ENCODE measurements around the gene BMP6.

Gene BMP6

DNA sequence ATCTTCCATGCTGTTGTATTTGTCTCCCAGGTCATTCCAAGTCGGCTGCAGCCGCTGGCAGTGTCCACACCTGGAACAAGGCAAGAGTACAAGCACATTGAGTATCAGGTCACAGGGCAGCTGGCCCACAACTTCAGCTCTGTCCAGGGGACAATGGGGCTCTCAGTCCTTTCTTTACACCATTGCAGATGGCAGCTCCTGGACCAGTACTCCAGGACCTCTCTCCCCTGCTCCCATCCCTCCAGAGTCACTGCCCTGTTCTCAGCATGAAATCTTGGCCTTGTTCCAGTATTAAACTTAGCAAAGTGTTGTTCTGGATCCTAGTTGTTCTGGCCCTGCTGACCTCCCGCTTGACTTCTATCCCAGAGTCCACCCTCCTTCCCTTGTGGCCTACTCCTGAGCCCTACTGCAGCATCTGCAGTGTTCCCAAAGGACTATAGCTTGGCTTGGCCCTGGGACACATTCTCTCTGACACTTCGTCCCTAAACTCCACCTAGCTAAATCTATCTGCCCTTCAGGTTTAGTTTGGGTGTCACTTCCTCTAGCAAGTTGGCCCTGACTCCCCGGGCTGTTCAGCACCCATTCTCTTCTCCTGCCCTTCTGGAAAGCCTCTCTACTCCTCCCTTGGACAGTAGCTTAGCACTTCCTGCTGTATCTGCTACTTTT is 178.9 kb downstream of the BMP6 start:
- Histone ChIP-seq H3K4me1 (ENCODE audit: control insufficient read depth in 1 of 2, insufficient read depth in 2 of 2, low read length in 2 of 2) (peaks cover 33 to 54% of the 10 kb centered on the region in 2 donors), H3K9ac (ENCODE audit: low read depth in 1 of 2, low read length in 2 of 2) (no peak overlapping the region), H3K4me3 (ENCODE audit: low read depth in 1 of 2, low read length in 2 of 2) (no peak overlapping the region), H3K27ac (ENCODE audit: low read depth, low read length) (no peak overlapping the region), H3K27me3 (ENCODE audit: control insufficient read depth in 1 of 2, insufficient read depth in 2 of 2, low read length in 2 of 2) (no peaks in the 10 kb centered on the region), H3K9me3 (ENCODE audit: control insufficient read depth in 1 of 2, low read length in 2 of 2) (no peaks in the 10 kb centered on the region), H3K36me3 (ENCODE audit: control insufficient read depth in 1 of 2, insufficient read depth in 2 of 2, low read length in 2 of 2) (peaks cover 41 to 46% of the 10 kb centered on the region in 2 donors)

DNA sequence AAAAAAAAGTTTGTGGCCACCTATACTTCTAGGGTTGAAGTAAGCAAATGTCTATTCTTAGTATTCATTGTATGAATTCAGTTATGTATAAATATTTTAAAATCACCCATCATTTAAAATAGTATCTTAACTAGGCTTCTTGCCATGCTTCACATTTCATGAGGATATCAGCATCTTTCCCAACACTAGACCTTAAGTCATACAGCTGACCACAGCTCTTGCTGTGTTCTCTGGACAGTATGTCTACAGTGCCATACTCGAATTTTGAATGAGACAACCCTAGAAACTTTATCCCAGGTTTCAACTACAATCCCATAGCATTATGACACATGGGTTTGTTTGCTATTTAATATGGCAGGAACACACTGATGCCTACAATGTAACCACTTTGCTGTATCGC is 179.5 kb downstream of the BMP6 start:
- H3K36me3 ChIP-seq (ENCODE audit: control insufficient read depth in 1 of 2, insufficient read depth in 2 of 2, low read length in 2 of 2), result peaks cover 35 to 40% of the 10 kb centered on the region in 2 donors
- no peak overlapping the region for H3K9ac ChIP-seq (ENCODE audit: low read depth in 1 of 2, low read length in 2 of 2)
- no peaks in the 10 kb centered on the region for H3K27me3 ChIP-seq (ENCODE audit: control insufficient read depth in 1 of 2, insufficient read depth in 2 of 2, low read length in 2 of 2)
- no peak overlapping the region for H3K27ac ChIP-seq (ENCODE audit: low read depth, low read length)
- no peaks in the 10 kb centered on the region for H3K9me3 ChIP-seq (ENCODE audit: control insufficient read depth in 1 of 2, low read length in 2 of 2)
- H3K4me3 ChIP-seq (ENCODE audit: low read depth in 1 of 2, low read length in 2 of 2), result no peak overlapping the region
- peaks cover 31 to 48% of the 10 kb centered on the region in 2 donors for H3K4me1 ChIP-seq (ENCODE audit: control insufficient read depth in 1 of 2, insufficient read depth in 2 of 2, low read length in 2 of 2)

DNA sequence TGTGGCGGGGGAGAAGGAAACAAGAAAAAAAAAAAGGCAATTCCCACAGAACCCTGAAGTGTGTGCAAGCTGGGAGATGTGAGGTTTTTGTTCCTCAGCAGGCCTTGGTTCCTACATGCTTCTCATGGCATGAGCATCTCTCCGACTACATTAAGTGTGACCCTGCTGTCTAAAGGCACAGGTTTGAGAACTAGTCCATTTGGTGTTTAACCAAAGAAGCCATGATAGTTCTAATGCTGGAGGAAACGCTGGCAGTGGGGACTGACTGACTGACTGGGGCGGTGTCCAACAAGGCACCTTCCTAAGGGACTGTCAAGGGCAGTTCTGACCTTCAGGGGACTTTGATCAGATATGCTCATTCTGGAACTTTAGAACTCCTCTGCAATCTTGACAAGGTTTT is 180.8 kb downstream of the BMP6 start:
- Histone ChIP-seq H3K4me1 (ENCODE audit: control insufficient read depth in 1 of 2, insufficient read depth in 2 of 2, low read length in 2 of 2) (peaks cover 27 to 41% of the 10 kb centered on the region in 2 donors), H3K9ac (ENCODE audit: low read depth in 1 of 2, low read length in 2 of 2) (peak overlapping the region in 1 of 2 donors; percentile 15), H3K27ac (ENCODE audit: low read depth, low read length) (no peak overlapping the region), H3K9me3 (ENCODE audit: control insufficient read depth in 1 of 2, low read length in 2 of 2) (no peaks in the 10 kb centered on the region), H3K4me3 (ENCODE audit: low read depth in 1 of 2, low read length in 2 of 2) (no peak overlapping the region), H3K36me3 (ENCODE audit: control insufficient read depth in 1 of 2, insufficient read depth in 2 of 2, low read length in 2 of 2) (peaks cover 32 to 33% of the 10 kb centered on the region in 2 donors), H3K27me3 (ENCODE audit: control insufficient read depth in 1 of 2, insufficient read depth in 2 of 2, low read length in 2 of 2) (no peaks in the 10 kb centered on the region)

DNA sequence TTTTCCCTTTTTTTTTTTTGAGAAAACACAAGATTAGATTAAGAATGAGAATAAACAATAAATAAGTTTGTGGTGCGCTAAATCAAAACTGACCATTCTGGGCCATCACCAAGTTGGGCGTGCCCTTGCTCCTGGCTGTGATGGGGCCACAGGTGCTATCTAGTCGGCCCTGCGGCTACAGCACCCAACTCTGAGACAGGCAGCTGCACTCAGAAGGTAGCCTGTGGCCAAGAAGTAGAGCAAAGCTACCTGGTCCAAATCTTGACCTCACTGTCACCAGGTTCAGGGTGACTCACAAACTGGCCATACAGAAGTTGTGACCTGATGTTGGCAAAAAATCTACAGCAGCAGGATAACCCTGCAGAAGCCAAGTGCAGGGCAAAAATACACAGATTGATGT is 181.3 kb downstream of the BMP6 start:
- H3K27ac ChIP-seq (ENCODE audit: low read depth, low read length), result peak overlapping the region; percentile 52
- peak overlapping the region in 1 of 2 donors; percentile 51 for H3K4me3 ChIP-seq (ENCODE audit: low read depth in 1 of 2, low read length in 2 of 2)
- H3K36me3 ChIP-seq (ENCODE audit: control insufficient read depth in 1 of 2, insufficient read depth in 2 of 2, low read length in 2 of 2), result peaks cover 28 to 29% of the 10 kb centered on the region in 2 donors
- H3K9me3 ChIP-seq (ENCODE audit: control insufficient read depth in 1 of 2, low read length in 2 of 2), result no peaks in the 10 kb centered on the region
- H3K9ac ChIP-seq (ENCODE audit: low read depth in 1 of 2, low read length in 2 of 2), result peak overlapping the region in 1 of 2 donors; percentile 47
- no peaks in the 10 kb centered on the region for H3K27me3 ChIP-seq (ENCODE audit: control insufficient read depth in 1 of 2, insufficient read depth in 2 of 2, low read length in 2 of 2)
- H3K4me1 ChIP-seq (ENCODE audit: control insufficient read depth in 1 of 2, insufficient read depth in 2 of 2, low read length in 2 of 2), result peaks cover 23 to 37% of the 10 kb centered on the region in 2 donors

DNA sequence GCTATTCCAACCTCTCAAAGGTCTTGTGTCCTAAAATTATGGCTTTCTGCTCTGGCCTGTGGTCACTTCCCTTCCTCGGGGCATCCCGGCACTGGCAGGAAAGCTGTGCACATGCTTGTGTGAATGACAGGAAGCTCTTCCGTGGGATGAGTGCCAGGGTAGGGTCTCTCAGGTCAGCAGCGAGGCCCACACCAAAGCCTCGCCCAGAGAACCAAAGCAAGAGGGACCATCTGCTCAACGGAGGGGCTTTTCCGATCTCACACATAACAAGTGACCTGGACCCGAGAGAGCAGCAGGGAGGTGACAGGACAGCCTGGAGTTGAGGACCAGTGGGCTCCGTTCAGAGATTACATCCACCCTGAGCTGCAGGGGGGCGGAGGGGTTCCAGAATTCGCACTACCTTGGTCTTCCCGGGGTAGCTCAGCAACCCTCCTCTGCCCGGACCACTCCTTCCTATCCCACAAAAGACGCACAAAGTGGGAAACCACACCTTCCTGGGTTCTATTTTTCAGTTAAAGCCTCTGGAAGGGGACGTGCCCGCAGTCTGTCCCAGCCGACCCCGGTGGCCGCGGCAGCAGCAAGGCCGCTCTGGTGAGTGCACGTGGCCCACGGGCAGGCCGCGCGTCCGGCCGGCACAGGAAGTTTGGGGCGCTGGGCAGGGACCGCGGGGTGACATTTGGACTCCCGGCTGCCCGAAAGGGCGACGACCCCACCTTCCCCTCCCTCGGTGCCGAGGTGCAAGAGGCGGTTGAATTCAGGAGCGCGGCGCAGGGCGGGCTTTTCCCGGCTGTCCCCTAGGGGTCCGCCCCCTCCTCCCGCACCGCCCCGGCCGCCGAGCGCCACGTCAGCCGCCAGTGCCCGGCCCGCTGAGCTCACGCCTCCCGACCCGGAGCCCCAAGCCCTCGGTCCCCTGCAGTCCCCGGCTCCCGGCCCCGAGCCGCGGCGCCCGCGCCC is 183.7 kb downstream of the BMP6 start:
- peak overlapping the region; percentile 78 to 89 for H3K4me3 ChIP-seq (ENCODE audit: low read depth in 1 of 2, low read length in 2 of 2)
- H3K36me3 ChIP-seq (ENCODE audit: control insufficient read depth in 1 of 2, insufficient read depth in 2 of 2, low read length in 2 of 2), result peaks cover 5 to 7% of the 10 kb centered on the region in 2 donors
- peaks cover 18 to 29% of the 10 kb centered on the region in 2 donors for H3K4me1 ChIP-seq (ENCODE audit: control insufficient read depth in 1 of 2, insufficient read depth in 2 of 2, low read length in 2 of 2)
- H3K27me3 ChIP-seq (ENCODE audit: control insufficient read depth in 1 of 2, insufficient read depth in 2 of 2, low read length in 2 of 2), result no peaks in the 10 kb centered on the region
- peak overlapping the region; percentile 81 to 82 for H3K9ac ChIP-seq (ENCODE audit: low read depth in 1 of 2, low read length in 2 of 2)
- no peaks in the 10 kb centered on the region for H3K9me3 ChIP-seq (ENCODE audit: control insufficient read depth in 1 of 2, low read length in 2 of 2)
- peak overlapping the region; percentile 67 for H3K27ac ChIP-seq (ENCODE audit: low read depth, low read length)

DNA sequence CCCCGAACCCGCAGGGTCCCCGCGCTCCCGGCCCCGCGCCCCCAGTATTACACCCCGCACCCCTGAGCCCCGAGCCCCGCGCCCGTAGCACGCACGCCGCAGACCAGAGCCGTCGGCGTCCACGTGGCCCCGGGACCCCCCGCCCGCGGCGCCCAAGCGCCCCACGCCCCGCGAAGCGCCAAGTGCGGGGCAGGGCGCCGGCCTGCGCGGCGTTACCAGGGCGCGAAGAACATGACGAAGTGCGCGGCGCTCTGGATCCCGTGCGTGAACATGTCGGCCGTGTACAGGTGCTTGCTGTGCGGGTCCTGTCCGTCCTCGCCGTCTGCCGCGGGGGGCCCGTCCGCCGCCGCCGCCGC is 184.4 kb downstream of the BMP6 start:
- no peaks in the 10 kb centered on the region for H3K9me3 ChIP-seq (ENCODE audit: control insufficient read depth in 1 of 2, low read length in 2 of 2)
- H3K9ac ChIP-seq (ENCODE audit: low read depth in 1 of 2, low read length in 2 of 2), result no peak overlapping the region
- no peaks in the 10 kb centered on the region for H3K27me3 ChIP-seq (ENCODE audit: control insufficient read depth in 1 of 2, insufficient read depth in 2 of 2, low read length in 2 of 2)
- peaks cover 0 to 6% of the 10 kb centered on the region in 2 donors for H3K36me3 ChIP-seq (ENCODE audit: control insufficient read depth in 1 of 2, insufficient read depth in 2 of 2, low read length in 2 of 2)
- H3K27ac ChIP-seq (ENCODE audit: low read depth, low read length), result peak overlapping the region; percentile 62
- peaks cover 18 to 29% of the 10 kb centered on the region in 2 donors for H3K4me1 ChIP-seq (ENCODE audit: control insufficient read depth in 1 of 2, insufficient read depth in 2 of 2, low read length in 2 of 2)
- H3K4me3 ChIP-seq (ENCODE audit: low read depth in 1 of 2, low read length in 2 of 2), result peak overlapping the region; percentile 46 to 78

DNA sequence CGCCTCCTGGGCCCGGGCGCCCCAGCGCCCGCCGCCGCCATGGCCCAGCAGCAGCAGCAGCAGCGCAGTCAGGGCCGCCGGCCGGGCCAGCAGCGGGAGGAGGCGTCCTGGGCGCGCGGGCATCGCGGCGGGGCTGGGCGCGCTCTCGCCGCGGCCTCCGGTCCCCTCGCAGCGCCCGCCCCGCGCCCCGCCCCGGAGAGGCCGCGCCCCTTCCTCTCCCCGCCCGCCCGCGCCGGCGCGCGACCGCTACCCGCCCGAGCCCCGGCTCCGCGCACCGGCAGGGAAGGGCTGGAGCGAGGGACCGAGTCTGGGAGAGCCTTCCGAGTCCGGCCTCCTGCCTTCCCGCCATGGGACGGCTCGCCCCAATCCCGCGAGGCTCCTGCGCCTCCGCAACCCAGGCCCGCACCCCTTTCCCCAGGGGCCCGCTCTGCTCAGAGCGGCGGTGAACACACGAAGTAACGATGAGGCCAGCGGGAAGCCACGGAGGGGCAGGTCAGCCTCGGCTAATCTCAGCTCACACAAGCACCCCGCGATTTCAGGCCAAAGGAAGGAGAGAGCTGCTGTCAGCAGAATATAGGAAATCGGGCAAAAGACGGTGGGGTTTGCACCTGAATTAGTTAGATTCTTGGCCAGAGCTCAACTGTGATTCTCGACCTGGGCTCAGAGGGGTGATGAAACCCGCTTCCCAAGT is 184.9 kb downstream of the BMP6 start, which contains the start of gene TXNDC5:
Gene TXNDC5 (minus strand): TSS at position 135 of the 691 bp plus-strand sequence. CDS start 12 bp downstream, at position 123.
- Histone ChIP-seq H3K27me3 (ENCODE audit: control insufficient read depth in 1 of 2, insufficient read depth in 2 of 2, low read length in 2 of 2) (no peaks in the 10 kb centered on the region), H3K27ac (ENCODE audit: low read depth, low read length) (peak within 1 kb of the TSS; percentile 67), H3K4me1 (ENCODE audit: control insufficient read depth in 1 of 2, insufficient read depth in 2 of 2, low read length in 2 of 2) (peaks cover 18 to 29% of the 10 kb centered on the region in 2 donors), H3K9me3 (ENCODE audit: control insufficient read depth in 1 of 2, low read length in 2 of 2) (no peaks in the 10 kb centered on the region), H3K36me3 (ENCODE audit: control insufficient read depth in 1 of 2, insufficient read depth in 2 of 2, low read length in 2 of 2) (peaks cover 0 to 6% of the 10 kb centered on the region in 2 donors), H3K4me3 (ENCODE audit: low read depth in 1 of 2, low read length in 2 of 2) (peak within 1 kb of the TSS; percentile 78 to 89), H3K9ac (ENCODE audit: low read depth in 1 of 2, low read length in 2 of 2) (peak within 1 kb of the TSS; percentile 81 to 82)

DNA sequence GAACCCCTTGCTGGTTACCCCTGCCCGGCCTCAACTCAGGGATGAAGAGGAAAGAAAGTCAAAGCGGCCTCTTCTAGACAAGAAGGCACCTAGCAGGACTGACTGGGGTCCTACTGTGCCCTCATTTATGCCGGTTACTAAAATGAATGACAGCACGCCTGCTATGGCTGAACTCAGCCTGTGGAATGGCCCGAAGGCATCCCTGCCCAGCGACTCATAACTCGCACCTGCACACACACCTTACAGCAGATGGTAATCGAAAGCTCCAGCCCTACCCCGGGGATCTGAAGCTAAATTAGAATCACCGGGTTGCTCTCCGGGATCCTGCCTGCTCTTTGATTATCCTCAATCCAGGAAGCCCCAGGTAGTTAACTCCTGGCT is 185.4 kb downstream of the BMP6 start:
- Histone ChIP-seq H3K4me3 (ENCODE audit: low read depth in 1 of 2, low read length in 2 of 2) (peak overlapping the region; percentile 75 to 83), H3K27me3 (ENCODE audit: control insufficient read depth in 1 of 2, insufficient read depth in 2 of 2, low read length in 2 of 2) (no peaks in the 10 kb centered on the region), H3K4me1 (ENCODE audit: control insufficient read depth in 1 of 2, insufficient read depth in 2 of 2, low read length in 2 of 2) (peaks cover 18 to 29% of the 10 kb centered on the region in 2 donors), H3K9me3 (ENCODE audit: control insufficient read depth in 1 of 2, low read length in 2 of 2) (no peaks in the 10 kb centered on the region), H3K27ac (ENCODE audit: low read depth, low read length) (peak overlapping the region; percentile 63), H3K9ac (ENCODE audit: low read depth in 1 of 2, low read length in 2 of 2) (peak overlapping the region; percentile 66 to 76), H3K36me3 (ENCODE audit: control insufficient read depth in 1 of 2, insufficient read depth in 2 of 2, low read length in 2 of 2) (peaks cover 0 to 6% of the 10 kb centered on the region in 2 donors)

DNA sequence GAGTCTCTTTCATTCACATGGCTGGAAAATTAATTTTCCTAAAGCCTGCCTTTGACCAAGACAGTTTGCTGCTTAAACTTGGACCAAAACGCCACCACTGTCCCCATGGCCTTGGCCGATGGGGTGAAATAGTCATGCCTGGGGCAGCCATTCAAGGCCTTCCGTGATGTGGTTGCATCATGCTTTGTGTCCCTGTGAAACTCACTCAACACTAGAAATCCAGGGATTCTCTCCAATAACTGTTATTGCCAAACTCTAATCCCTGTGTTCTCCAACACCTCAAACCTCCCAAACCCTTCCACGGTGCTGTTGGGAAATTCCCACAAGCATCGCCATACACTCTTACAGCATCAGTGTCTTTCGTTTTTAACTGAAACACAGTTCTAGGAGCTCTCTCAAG is 186.1 kb downstream of the BMP6 start:
- Histone ChIP-seq H3K4me3 (ENCODE audit: low read depth in 1 of 2, low read length in 2 of 2) (no peak overlapping the region), H3K27me3 (ENCODE audit: control insufficient read depth in 1 of 2, insufficient read depth in 2 of 2, low read length in 2 of 2) (no peaks in the 10 kb centered on the region), H3K9ac (ENCODE audit: low read depth in 1 of 2, low read length in 2 of 2) (no peak overlapping the region), H3K27ac (ENCODE audit: low read depth, low read length) (no peak overlapping the region), H3K4me1 (ENCODE audit: control insufficient read depth in 1 of 2, insufficient read depth in 2 of 2, low read length in 2 of 2) (peaks cover 18 to 26% of the 10 kb centered on the region in 2 donors), H3K36me3 (ENCODE audit: control insufficient read depth in 1 of 2, insufficient read depth in 2 of 2, low read length in 2 of 2) (peaks cover 0 to 6% of the 10 kb centered on the region in 2 donors), H3K9me3 (ENCODE audit: control insufficient read depth in 1 of 2, low read length in 2 of 2) (no peaks in the 10 kb centered on the region)

All from duodenal mucosa (tissue), 2 donors.